Measurements from ENCODE around the gene PAX9. TPM values are rescaled to one million over a fixed set of nuclear protein-coding genes. Genes with fewer than 3 reads are reported as not detected.

PAX9 gene
- total and polyA plus RNA-seq, 2 of the 13 experiments (the other 11 are each of a cell fraction or from before 2014, with no cell fraction given) = 0.03 TPM; not detected in 1

GRCh38 chr14:36647824-36648753 lies 13.6 kb upstream of the PAX9 start (continued):
- peak; percentile 76; the same call in 1 of the 2 replicates for TF ChIP-seq NR0B2 (CRISPR knock-in tag; IDR thresholded peaks at IDR 0.05)
- 0 out of 2 replicates have a peak, but pooled peaks have one; percentile 29 for TF ChIP-seq ZBTB33 (CRISPR knock-in tag; IDR thresholded peaks at IDR 0.05)
- no peak for TF ChIP-seq ZNF569 (CRISPR knock-in tag; IDR thresholded peaks at IDR 0.05; ENCODE audit: borderline replicate concordance)
- no peak for TF ChIP-seq ESRRA (CRISPR knock-in tag; IDR thresholded peaks at IDR 0.05; ENCODE audit: low read depth)
- TF ChIP-seq KLF9 (CRISPR knock-in tag; IDR thresholded peaks at IDR 0.05; ENCODE audit: low read depth) = no peak
- TF ChIP-seq RAD21 (CRISPR knock-in tag; IDR thresholded peaks at IDR 0.05) = peak; percentile 86
- TF ChIP-seq CEBPZ (IDR thresholded peaks at IDR 0.05; ENCODE audit: low read length) = no peak
- TF ChIP-seq RFX3 (CRISPR knock-in tag; IDR thresholded peaks at IDR 0.05) = no peak
- no peak; the same call in 1 of the 2 replicates for TF ChIP-seq ZSCAN20 (CRISPR knock-in tag; IDR thresholded peaks at IDR 0.05; ENCODE audit: borderline replicate concordance)
- TF ChIP-seq ZNF709 (CRISPR knock-in tag; IDR thresholded peaks at IDR 0.05) = no peak; the same call in 1 of the 2 replicates
- TF ChIP-seq ZNF570 (CRISPR knock-in tag; IDR thresholded peaks at IDR 0.05; ENCODE audit: borderline replicate concordance) = no peak
- no peak for TF ChIP-seq DPF2 (CRISPR knock-in tag; IDR thresholded peaks at IDR 0.05; ENCODE audit: borderline replicate concordance, low read depth)
- TF ChIP-seq U2AF2 (IDR thresholded peaks at IDR 0.05; ENCODE audit: low read depth, low read length) = no peak
- TF ChIP-seq NFYC (CRISPR knock-in tag; IDR thresholded peaks at IDR 0.05) = no peak
- no peak for TF ChIP-seq TEF (CRISPR knock-in tag; IDR thresholded peaks at IDR 0.05)
- no peak for TF ChIP-seq SNAPC5 (CRISPR knock-in tag; IDR thresholded peaks at IDR 0.05; ENCODE audit: borderline replicate concordance)
- peak; percentile 88 for TF ChIP-seq ARID2 (CRISPR knock-in tag; IDR thresholded peaks at IDR 0.05; ENCODE audit: borderline replicate concordance)
- TF ChIP-seq NBN (conservative IDR thresholded peaks at IDR 0.05) = no peak
- no peak for TF ChIP-seq UBTF (CRISPR knock-in tag; IDR thresholded peaks at IDR 0.05)

Measured in HepG2 (cell line).